Peyer's patch (tissue), 4 donors: ENCODE results near the gene MICAL3. TPM values are rescaled to one million over a fixed set of nuclear protein-coding genes. Genes with fewer than 3 reads are reported as not detected.

Experiments used
- DNase-seq, 3 donors: peaks; one replicate each; pipeline ENCODE4 v3.0.0-alpha.2; 2017 to 2019
- H3K27ac ChIP-seq, 4 donors: fragments of 200-600 bp; sonication (generic); one replicate each; pipeline ENCODE4 v1.5.1; 2016 to 2019
- H3K27me3 ChIP-seq, 2 donors: fragments of 200-600 bp; sonication (generic); one replicate each; pipeline ENCODE4 v1.5.1; 2019
- H3K36me3 ChIP-seq, 3 donors: fragments of 200-600 bp; sonication (generic); one replicate each; pipeline ENCODE4 v1.5.1; 2016 to 2019
- H3K4me1 ChIP-seq, 4 donors: fragments of 200-600 bp; sonication (generic); one replicate each; pipeline ENCODE4 v1.5.1; 2016 to 2019
- H3K4me3 ChIP-seq, 4 donors: fragments of 200-600 bp; sonication (generic); 1 replicate in 3 of 4; 2 replicates in 1 of 4; pipeline ENCODE4 v1.5.1; 2016 to 2019; ENCODE audit warnings: mild to moderate bottlenecking in 1 of 4
- H3K9me3 ChIP-seq, 4 donors: fragments of 200-600 bp; sonication (generic); one replicate each; pipeline ENCODE4 v1.5.1; 2016 to 2019; ENCODE audit warnings: mild to moderate bottlenecking in 1 of 4
- CTCF ChIP-seq, 6 experiments: fragments of 450-650 bp in 4 of 6; fragments of 200-600 bp in 2 of 6; sonication (generic) in 1 of 6; IDR thresholded peaks; one replicate each; pipeline ENCODE4 v1.5.1; 2017 to 2019; ENCODE audit warnings: antibody characterized with exemption in 6 of 6, mild to moderate bottlenecking in 3 of 6, moderate library complexity in 1 of 6
- POLR2A ChIP-seq, 2 donors: fragments of 450-650 bp; IDR thresholded peaks; one replicate each; pipeline ENCODE4 v1.5.1; 2017; ENCODE audit warnings: antibody characterized with exemption in 2 of 2, mild to moderate bottlenecking in 2 of 2, moderate library complexity in 2 of 2
- total RNA-seq, 4 donors: library from RNA; depleted of rRNA; stranded (reverse); fragments of >200 nt; gene quantifications; one replicate each; pipeline ENCODE4 v1.1.0, GENCODE V29; 2016

MICAL3 gene
- total RNA-seq, 4 donors from 2014 or later = 68.5 to 99.1 (median 88.7) TPM

- no peaks in the 10 kb centered on the region for H3K9me3 ChIP-seq
- H3K4me3 ChIP-seq = no peak overlapping the region
- TF ChIP-seq CTCF (IDR thresholded peaks at IDR 0.05) (no peak), POLR2A (IDR thresholded peaks at IDR 0.05) (no peak)
- H3K27ac ChIP-seq = peak overlapping the region in 3 of 4 donors; percentile 52 to 86 (median 65)
- DNase-seq = peak in 2 of 3 donors; percentile 62 to 72
- H3K36me3 ChIP-seq = peaks cover 0 to 29% (median 0%) of the 10 kb centered on the region in 3 donors
- no peaks in the 10 kb centered on the region for H3K27me3 ChIP-seq
- peaks cover 0 to 42% (median 2%) of the 10 kb centered on the region in 4 donors for H3K4me1 ChIP-seq
These were observed 130.3 kb downstream of the MICAL3 start for GRCh38 chr22:17893900-17894535.

GRCh38 chr22:17892376-17892775, 132.0 kb downstream of the MICAL3 start:
- TF ChIP-seq CTCF (IDR thresholded peaks at IDR 0.05) = no peak
- TF ChIP-seq POLR2A (IDR thresholded peaks at IDR 0.05) = no peak
- DNase-seq = no peak
- Histone ChIP-seq H3K4me1 (peaks cover 0 to 42% (median 2%) of the 10 kb centered on the region in 4 donors), H3K4me3 (no peak overlapping the region), H3K27me3 (no peaks in the 10 kb centered on the region), H3K36me3 (peaks cover 0 to 33% (median 0%) of the 10 kb centered on the region in 3 donors), H3K9me3 (no peaks in the 10 kb centered on the region), H3K27ac (peak overlapping the region in 2 of 4 donors; percentile 71 to 86)

- Histone ChIP-seq H3K36me3 (peaks cover 0 to 40% (median 0%) of the 10 kb centered on the region in 3 donors), H3K4me1 (peaks cover 0 to 42% (median 2%) of the 10 kb centered on the region in 4 donors)
These were observed 132.7 kb downstream of the MICAL3 start for GRCh38 chr22:17891481-17892167.

GRCh38 chr22:17890892-17891291, 133.5 kb downstream of the MICAL3 start:
- TF ChIP-seq CTCF (IDR thresholded peaks at IDR 0.05) (no peak), POLR2A (IDR thresholded peaks at IDR 0.05) (no peak)
- Histone ChIP-seq H3K27ac (peak overlapping the region in 3 of 4 donors; percentile 47 to 86 (median 71)), H3K4me3 (no peak overlapping the region), H3K9me3 (no peaks in the 10 kb centered on the region), H3K27me3 (no peaks in the 10 kb centered on the region), H3K36me3 (peaks cover 0 to 47% (median 0%) of the 10 kb centered on the region in 3 donors), H3K4me1 (peaks cover 0 to 42% (median 2%) of the 10 kb centered on the region in 4 donors)
- DNase-seq = no peak

More at GRCh38 chr22:17891481-17892167, 132.7 kb downstream of the MICAL3 start:
- Histone ChIP-seq H3K27ac (peak overlapping the region in 3 of 4 donors; percentile 47 to 86 (median 71)), H3K27me3 (no peaks in the 10 kb centered on the region), H3K9me3 (no peaks in the 10 kb centered on the region), H3K4me3 (no peak overlapping the region)
- peak in 4 of 6 experiments; percentile 37 to 88 (median 79) for TF ChIP-seq CTCF (IDR thresholded peaks at IDR 0.05)
- no peak for TF ChIP-seq POLR2A (IDR thresholded peaks at IDR 0.05)
- peak in 2 of 3 donors; percentile 81 to 88 for DNase-seq

- Histone ChIP-seq H3K27me3 (no peaks in the 10 kb centered on the region), H3K36me3 (peaks cover 0 to 53% (median 0%) of the 10 kb centered on the region in 3 donors), H3K4me1 (peaks cover 0 to 42% (median 2%) of the 10 kb centered on the region in 4 donors), H3K9me3 (no peaks in the 10 kb centered on the region), H3K27ac (peak overlapping the region in 3 of 4 donors; percentile 47 to 86 (median 71)), H3K4me3 (no peak overlapping the region)
- peak in 2 of 3 donors; percentile 70 to 71 for DNase-seq
- peak in 1 of 2 donors; percentile 25 for TF ChIP-seq POLR2A (IDR thresholded peaks at IDR 0.05)
- no peak for TF ChIP-seq CTCF (IDR thresholded peaks at IDR 0.05)
These were observed 134.1 kb downstream of the MICAL3 start for GRCh38 chr22:17890245-17890671.
